ENCODE data around the gene SPC24.
"Not testable (repeated sequence)": the region's sequence is repeated elsewhere in the genome, so short reads cannot be mapped to it uniquely, and the experiment has no call there.

SPC24 gene

DNA sequence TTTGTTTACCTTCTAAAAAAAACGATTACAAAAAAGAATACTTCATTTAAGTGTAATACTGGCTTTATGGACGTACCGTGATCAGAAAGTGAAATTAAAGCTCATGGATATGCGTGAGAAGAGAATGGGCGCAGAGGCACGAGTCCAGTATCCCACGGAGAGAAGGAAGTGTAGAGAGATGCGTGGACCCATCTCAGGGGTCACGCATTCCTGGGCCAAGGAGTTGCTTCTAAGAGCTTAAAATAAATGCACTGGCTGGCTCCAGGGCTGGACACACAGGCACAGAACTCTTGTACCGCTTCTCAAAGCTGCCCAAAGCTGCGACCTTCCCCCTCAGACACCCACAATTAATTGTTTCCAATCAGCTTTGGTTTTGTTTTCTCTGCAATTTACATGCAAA, 8.7 kb upstream of the SPC24 start:
- no peak for DNase-seq

DNA sequence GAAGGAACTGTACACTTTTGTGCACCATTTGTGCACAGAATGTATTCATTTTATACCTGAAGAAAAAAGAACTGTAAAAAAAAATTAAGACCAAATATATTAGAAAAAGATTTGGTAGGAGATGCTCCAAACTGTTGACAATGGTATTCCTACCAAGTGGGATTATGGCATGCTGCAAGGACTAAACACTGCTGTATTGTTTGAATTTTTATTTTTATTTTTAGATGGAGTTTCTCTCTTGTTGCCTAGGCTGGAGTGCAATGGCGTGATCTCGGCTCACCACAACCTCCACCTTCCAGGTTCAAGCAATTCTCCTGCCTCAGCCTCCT, 4.8 kb upstream of the SPC24 start:
- DNase-seq = not testable (repeated sequence)

DNA sequence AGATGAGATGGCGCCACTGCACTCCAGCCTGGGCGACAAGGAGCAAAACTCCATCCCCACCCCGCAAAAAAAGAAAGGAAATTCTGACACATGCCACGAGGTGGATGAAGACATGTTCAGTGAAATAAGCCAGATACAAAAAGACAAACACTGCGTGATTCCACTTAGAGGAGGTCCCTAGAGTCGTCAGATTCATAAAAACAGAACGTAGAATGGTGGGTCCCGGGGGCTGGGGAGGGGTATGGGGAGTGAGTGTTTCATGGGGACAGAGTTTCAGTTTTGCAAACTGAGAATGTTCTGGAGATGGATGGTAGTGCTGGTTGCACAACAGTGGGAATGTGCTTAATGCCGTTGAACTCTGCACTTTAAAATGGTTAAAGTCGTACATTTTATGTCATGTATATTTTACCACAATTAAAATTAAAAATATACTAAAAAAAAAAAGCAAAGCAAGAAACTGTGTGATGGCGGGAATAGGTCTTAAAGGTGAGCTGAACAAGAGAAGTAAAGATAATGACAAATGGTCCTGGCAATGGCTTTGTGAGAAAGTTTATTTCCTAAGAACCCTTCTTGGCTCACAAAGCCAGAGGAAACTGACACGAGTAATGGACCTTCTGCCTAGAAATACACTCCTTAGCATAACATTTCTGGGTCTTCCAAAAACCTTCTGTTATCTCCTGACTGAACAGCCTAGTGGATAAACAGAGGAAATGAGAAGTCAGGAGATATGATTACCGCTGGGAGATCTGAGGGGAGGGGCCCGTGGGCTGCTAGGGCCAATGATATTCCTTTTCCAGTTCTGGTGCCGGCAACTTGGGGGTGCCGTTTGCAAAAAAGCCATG, 4.2 kb upstream of the SPC24 start:
- no peak for DNase-seq

DNA sequence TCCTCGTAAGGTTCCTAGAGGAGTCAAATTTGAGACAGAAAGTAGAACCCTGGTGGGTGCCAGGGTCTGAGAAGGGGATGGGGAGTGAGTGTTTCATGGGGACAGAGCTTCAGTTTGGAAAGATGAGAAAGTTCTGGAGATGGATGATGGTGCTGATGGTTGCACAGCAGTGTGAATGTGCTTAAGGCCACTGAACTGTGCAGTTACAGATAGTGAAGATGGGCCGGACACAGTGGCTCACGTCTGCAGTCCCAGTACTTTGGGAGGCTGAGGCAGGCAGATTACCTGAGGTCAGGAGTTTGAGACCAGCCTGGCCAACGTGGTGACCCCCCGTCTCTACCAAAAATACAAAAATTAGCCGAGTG, 917 bp downstream of the SPC24 start:
- DNase-seq = no peak

DNA sequence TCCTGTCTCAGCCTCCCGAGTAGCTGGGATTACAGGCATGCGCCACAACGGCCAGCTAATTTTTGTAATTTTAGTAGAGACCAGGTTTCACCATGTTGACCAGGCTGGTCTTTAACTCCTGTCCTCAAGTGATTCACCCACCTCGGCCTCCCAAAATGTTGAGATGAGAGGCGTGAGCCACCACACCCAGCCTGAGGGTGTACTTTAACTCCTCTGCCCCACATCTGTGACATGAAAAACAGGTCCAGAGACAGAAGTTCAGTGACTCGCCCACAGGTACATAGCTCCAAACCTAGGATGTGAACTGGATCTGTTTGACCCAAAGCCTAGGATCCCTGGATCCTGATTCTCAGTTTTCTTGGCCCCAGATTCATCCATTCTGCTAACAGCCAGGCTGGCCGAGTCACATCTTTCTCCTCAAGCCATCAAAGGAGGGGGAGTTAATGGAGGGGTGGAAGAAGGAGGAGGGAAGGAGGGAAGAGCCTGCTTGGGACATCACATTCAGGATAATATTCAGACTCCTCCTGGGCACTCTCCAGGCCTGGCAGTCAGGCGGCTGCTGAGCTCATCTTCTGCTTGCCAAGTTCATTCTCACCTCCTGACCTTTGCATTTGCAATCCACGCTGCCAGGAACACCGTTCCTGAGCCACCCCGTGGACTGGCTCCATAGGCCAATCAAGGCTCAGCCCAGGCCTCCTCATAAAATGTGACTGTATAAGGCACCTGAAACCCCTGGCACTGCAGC, 3.1 kb downstream of the SPC24 start:
- DNase-seq = peak; percentile 30

DNA sequence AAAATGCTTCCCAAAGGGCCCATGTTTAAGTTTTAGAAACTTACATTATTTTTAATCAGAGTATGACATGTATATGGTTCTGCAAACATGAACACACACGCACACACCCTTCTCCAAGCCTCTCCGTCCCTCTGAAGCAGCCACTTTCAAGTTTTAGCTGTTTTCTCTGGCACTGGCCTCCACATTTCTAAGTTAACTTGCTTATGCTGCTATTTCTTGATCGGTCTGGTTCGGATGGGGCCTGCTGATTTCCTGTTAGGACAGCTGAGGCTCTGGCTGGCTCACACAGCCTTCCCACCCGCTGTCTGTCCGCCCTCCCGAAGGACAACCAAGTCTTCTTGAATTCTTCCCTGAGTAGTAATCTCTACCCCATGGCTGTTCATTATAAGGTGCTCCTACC, 4.4 kb downstream of the SPC24 start:
- DNase-seq = no peak

DNA sequence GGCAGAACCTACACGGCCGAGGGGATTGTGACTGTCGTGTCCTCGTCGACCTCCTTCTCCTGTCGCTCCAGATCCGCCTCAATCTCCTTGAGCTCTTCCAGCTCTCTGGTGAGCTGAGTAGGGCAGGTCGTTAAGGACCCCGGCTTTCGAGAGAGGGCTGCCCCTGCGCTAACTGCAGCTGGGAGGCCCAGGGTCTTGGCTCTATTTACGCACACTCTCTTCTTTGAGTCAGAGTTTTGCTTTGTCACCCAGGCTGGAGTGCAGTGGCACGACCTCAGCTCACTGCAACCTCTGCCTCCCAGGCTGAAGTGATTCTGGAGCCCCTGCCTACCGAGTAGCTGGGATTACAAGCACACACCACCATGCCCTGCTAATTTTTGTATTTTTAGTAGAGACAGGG, 7.6 kb downstream of the SPC24 start:
- no peak for DNase-seq

DNA sequence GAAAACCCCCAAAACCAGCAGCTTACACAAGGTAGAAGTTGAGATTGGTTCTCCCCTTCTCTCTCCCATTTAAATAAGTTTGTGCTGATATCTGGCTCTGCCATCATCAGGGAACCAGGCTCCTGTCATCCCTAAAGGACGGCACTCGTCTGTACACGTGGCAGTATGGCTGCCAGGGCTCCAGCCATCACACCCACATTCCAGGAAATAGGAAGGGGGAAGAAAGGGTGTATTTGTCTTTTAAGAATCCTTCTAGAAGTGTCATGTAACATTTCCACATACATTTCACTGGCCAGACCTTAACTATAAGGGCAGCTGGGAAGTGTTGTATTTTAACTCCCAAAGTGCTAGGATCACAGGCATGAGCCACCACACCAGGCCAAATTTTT, 10.1 kb downstream of the SPC24 start:
- no peak for DNase-seq

DNA sequence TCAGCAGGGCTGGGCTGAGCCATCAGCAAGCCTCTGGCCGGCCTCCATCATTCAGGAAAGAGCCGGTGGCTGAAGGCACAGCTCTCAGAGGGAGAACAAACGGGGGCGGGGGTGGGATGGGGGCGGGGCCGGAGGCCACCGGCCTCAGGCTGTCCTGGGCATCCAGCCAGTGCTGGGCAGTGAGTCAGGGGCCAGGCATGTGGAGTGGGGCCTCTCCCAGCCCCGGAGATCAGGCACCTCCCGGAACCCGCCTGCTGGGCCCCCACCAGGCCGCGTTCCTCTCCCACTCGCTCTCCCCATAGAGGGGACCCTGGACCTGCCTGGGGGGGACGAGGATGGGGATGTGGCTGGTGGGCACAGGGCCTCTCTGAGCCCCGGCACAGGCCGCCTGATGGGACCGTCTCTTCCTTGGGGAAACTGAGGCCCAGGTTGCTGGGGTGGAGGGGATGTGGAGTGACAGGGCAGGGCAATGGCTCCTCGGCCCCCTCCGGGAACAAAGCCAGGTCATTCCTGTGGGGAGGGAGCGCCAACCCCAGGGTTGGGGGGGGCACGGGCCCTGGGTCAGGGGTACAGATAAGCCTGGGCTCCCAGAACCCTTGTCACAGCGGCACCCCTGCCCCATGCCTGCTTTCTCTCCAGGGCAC, 12.9 kb downstream of the SPC24 start:
- peak; percentile 95 for DNase-seq

DNA sequence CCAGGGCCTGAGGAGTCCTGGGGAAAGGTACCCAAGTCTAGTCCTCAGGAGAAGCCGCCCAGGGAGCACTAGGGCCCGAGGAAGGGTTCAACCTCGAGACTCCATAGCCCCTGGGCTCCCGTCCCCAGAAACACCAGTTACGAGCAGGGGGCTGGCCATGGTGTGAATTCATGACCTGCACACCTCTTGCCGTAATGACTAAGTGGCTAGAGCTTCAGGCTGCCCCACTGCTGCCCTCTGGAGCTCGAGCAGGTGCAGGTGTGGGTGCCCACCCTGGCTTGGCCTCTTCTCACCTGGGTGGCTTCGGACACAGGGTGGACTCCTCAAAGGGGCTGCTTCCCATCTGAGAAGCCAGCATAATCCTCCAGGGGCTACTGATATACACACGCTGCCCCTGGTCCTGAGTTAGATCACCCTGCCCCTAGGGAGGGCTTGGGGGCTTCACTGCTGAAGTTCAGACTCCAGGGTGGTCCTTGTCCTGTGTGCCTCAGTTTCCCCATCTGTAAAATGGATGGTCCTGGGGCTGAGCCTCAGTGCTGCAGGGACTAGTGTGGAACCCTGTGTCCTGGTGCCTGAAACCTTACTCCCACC, 13.6 kb downstream of the SPC24 start:
- no peak for DNase-seq

DNA sequence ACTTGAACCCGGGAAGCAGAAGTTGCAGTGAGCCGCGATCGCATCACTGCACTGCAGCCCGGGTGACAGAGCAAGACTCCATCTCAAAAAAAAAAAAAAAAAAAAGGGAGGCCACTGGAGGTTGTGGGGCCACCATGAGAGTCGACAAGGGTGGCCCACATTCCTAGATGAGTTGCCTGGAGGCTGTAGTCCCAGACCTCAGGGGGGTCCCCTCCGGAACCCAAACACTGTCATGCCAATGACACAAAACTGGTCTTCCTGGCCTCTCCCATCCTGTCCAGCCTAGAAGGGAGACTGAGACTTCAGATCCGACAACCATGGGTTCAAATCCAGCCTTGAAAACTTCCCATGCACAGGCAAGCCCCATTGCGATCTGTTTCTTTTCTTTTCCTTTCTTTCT, 14.7 kb downstream of the SPC24 start:
- no peak for DNase-seq

DNA sequence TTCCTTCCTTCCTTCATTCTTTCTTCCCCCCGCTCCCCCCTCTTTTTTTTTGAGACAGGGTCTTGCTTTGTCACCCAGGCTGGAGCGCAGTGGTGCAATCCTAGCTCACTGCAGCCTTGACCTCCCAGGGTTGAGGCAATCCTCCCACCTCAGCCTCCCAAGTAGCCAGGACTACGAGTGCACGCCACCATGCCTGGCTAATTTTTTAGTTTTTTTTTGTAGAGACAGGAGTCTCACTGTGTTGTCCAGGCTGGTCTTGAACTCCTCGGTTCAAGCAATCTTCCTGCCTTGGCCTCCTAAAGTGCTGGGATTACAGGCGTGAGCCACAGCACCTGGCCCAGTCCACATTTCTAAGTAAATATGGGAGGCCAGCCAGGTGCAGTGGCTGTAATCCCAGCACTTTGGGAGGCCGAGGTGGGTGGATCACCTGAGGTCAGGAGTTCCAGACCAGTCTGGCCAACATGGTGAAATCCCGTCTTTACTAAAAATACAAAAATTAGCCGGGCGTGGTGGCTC, 15.5 kb downstream of the SPC24 start:
- DNase-seq = not testable (repeated sequence)

DNA sequence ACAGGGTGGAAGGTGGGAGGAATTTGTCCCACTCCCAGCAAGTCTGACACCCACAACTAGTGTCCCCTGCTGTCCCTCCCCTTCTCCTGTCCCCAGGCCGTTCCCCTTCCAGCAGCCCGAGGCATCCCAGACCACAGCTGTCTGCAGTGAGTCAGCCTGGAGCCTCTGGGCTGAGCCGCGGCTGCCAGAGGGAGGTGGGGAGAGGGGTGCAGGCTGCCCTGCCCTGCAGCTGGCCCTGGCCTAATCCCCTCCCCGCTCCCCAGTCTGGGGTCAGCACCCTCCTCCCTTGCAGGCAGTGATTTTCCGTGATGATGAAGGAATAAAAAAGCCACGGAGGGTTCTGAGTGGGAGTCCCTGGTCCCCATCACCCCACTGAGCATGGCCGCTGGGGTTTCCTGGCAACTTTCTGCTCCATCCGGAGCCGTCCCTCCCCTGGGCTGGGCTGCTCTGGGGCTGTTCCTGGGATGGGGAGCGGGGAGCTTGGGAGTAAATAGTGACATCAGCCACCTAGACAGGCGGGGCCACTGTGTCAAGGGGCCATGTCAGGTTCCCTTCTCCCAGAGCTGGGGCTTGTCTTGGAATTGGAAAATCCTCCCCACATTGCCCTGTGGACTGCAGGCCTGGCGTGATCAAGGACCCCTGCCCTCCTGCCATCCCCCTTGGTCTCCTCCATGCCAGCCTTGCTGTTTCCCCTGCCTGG, 16.8 kb downstream of the SPC24 start:
- peak; percentile 91 for DNase-seq

DNA sequence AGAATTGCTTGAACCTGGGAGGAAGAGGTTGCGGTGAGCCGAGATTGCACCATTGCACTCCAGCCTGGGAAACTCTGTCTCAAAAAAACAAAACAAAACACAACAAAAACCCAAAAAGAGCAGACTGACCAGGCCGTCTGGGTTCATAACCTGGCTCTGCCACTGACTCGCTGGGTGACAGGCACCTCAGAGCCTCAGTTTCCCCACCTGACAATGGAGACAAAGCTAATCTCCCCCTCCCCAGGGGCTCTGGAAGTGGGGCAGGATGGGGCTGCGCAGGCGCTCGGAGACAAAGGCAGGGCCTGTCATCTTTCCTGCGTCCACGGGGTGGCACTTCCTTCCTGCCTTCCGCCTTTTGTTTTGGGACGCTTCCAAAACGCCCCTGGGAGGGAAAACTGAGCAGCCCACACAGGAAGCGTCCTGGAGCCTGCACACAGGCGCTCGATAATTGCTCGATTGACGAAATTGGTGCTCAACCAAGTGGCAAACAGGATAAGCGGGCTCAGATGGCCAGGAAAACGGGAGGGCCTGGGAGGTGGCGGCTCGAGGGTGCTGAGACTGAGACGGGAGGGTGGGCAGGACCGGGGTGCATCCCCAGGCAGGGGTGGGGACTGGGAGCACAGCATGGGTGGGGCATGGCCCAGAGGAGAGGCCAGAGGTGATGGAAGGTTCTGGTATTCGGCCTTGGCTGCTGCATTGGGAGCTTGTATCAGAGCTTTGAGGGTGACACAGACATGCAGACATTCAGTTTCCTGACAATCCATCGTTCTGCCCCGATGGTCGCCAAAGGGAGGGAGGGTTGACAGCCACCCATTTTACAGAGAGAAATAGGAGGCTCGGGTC, 17.8 kb downstream of the SPC24 start:
- DNase-seq = peak; percentile 88

DNA sequence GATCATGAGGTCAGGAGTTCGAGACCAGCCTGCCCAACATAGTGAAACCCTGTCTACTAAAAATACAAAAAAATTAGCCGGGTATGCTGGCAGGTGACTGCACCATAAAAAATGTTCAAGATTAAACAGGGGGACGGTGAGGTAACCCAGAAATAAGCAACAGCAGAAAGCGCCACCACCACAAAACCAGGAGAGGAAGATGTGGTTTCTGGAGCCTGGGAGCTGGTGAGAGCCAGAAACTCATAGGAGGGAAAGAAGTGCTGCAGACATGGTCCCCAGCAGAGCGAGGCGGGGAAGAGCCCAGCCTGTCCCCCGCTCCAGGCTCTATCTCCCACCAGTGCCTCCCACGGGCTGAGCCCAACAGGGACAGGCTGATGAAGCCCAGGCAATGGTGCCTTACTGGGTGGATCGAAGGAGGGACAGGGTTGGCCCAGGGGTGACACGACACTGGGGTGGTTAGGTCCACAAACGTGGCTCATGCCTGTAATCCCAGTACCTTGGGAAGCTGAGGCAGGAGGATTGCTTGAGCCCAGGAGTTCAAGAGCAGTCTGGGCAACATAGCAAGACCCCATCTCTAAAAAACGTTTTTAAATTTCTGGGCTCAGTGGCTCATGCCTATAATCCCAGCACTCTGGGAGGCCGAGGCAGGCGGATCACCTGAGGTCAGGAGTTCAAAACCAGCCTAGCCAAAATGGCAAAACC, 19.0 kb downstream of the SPC24 start:
- no peak for DNase-seq

DNA sequence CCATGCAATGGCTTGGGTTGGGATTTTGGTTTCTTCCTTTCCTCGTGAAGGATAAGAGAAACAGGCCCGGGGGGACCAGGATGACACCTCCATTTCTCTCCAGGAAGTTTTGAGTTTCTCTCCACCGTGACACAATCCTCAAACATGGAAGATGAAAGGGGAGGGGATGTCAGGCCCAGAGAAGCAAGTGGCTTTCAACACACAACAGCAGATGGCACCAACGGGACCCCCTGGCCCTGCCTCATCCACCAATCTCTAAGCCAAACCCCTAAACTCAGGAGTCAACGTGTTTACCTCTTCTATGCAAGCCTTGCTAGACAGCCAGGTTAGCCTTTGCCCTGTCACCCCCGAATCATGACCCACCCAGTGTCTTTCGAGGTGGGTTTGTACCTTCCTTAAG, 24.1 kb downstream of the SPC24 start:
- no peak for DNase-seq

DNA sequence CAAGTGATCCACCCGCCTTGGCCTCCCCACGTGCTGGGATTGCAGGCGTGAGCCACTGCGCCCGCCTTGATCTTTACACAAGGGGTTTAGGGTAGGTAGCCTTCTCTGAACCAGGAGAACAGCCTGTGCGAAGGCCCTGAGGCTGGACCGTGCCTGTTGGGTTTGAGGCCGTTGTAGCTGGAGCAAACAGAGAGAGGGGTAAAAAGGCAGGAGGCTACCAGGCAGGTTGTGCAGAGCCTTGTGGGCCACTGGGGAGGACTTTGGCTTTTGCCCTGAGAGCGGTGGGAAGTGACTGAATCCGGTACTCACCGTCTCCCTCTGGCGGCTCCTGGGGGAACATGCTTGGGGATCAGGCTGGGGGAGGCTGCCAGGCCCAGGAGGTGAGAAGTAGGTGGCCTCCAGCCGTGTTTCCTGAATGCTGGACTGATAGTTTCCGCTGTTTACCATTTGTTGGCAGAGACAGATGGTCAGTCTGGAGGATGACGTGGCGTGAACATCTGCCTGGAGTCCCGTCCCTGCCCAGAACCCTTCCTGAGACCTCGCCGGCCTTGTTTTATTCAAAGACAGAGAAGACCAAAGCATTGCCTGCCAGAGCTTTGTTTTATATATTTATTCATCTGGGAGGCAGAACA, 24.6 kb downstream of the SPC24 start:
- peak; percentile 64 for DNase-seq

DNA sequence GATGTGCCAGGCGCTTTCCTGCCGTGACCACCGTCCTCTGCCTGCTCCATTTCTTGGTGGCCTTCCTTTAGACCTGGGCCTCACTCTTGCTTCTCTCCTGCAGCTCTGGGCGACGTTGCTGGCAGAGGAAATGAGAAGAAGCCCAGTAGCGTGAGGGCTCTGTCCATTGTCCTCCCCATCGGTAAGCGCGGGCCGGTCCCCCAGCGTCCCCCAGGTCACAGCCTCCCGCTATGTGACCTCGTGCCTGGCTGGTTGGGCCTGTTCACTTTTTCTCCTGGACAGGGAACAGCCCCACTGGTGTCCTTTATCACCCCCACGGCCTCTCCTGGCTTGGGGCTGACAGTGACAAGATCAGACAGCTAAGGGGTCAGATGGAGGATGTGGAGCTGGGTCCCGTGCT, 27.7 kb downstream of the SPC24 start:
- DNase-seq = no peak

DNA sequence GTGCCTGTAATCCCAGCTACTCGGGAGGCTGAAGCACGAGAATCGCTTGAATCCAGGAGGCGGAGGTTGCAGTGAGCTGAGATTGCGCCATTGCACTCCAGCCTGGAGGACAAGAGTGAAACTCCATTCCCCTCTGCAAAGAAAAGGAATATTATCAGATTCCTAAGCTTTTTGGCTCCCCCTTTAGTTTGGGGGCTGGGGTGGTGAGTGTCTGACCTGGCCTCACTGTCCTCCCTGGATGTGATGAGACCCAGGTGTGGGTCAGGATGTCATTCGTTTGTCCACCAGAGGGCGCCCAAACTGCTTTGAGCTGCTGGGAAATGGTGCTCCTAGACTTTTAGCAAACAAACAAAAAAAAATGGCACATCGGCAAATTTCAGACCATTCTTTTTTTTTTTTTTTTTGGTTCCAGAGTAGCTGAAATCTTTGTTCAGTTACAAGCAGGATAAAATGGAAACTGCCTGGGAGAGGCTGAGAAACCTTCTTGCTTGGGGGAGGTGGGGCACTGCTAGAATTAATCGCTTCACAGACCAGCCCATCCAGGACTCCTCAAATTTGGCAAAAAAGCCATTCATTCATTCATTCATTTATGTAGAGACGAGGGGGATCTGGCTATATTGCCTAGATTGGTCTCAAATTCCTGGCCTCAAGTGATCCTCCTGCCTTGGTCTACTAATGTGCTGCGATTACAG, 29.4 kb downstream of the SPC24 start:
- peak; percentile 71 for DNase-seq

DNA sequence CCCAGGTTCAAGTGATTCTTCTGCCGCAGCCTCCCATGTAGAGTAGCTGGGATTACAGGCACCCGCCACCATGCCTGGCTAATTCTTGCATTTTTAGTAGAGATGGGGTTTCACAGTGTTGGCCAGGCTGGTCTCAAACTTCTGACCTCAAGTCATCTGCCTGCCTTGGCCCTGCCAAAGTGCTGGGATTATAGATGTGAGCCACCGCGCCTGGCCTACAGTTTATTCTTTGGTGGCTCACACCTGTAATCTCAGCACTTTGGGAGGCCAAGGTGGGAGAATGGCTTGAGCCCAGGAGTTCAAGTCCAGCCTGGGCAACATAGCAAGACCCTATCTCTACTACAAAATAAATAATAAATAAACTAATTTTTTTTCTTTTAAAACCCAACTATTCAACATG, 31.4 kb downstream of the SPC24 start:
- DNase-seq = not testable (repeated sequence)
